Activated naive CD8-positive, alpha-beta T cell treated with anti-CD3 and anti-CD28 coated beads, Interleukin-2, amount 50 U/mL, for 24 hours (primary cell): ENCODE data around the gene DENND4C.
"Not testable (repeated sequence)": the region's sequence is repeated elsewhere in the genome, so short reads cannot be mapped to it uniquely, and the experiment has no call there.

Experiments
- ATAC-seq: fragments of 150-1000 bp; cut with Tn5 transposase; one replicate; pipeline ENCODE4 v1.10.0; 2021
- DNase-seq: peaks from one replicate; pipeline ENCODE4 v3.0.0; 2021
- H3K27ac Mint-ChIP-seq: one replicate; pipeline ENCODE4 v1.8.0; 2021; ENCODE audit warnings: mild to moderate bottlenecking, mixed read lengths
- H3K27me3 Mint-ChIP-seq: one replicate; pipeline ENCODE4 v1.8.0; 2021; ENCODE audit warnings: mixed read lengths
- H3K36me3 Mint-ChIP-seq: one replicate; pipeline ENCODE4 v1.8.0; 2021; ENCODE audit warnings: low read depth, mixed read lengths
- H3K4me1 Mint-ChIP-seq: one replicate; pipeline ENCODE4 v1.8.0; 2021; ENCODE audit warnings: mixed read lengths
- H3K4me3 Mint-ChIP-seq: one replicate; pipeline ENCODE4 v1.8.0; 2021; ENCODE audit warnings: mild to moderate bottlenecking, moderate library complexity, mixed read lengths
- H3K9me3 Mint-ChIP-seq: one replicate; pipeline ENCODE4 v1.8.0; 2021; ENCODE audit warnings: mixed read lengths

Gene DENND4C

DNA sequence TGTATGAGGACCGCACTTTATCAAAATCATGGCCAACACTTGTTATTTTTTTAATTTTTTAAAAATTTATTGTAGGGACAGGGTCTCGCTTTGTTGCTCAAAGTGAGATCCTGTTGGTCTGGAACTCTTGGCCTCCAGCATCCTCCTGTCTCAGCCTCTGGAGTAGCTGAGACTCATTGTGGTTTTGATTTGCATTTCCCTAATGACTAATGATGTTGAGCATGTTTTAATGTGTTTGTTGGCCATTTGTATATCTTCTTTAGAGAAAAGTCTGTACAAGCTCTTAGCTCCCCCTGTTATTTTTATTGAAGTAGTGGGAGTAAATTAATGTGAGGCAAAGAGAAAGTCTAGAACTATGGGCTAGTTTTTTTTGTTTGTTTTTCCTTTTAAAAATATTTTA lies 151.2 kb downstream of the DENND4C start:
- Mint-ChIP-seq H3K36me3 (peaks cover 38% of the 10 kb centered on the region), H3K9me3 (no peaks in the 10 kb centered on the region), H3K27me3 (no peaks in the 10 kb centered on the region), H3K27ac (no peak overlapping the region), H3K4me1 (peaks cover 31% of the 10 kb centered on the region), H3K4me3 (peak overlapping the region; percentile 99)
- DNase-seq (no peak), ATAC-seq (no peak)

DNA sequence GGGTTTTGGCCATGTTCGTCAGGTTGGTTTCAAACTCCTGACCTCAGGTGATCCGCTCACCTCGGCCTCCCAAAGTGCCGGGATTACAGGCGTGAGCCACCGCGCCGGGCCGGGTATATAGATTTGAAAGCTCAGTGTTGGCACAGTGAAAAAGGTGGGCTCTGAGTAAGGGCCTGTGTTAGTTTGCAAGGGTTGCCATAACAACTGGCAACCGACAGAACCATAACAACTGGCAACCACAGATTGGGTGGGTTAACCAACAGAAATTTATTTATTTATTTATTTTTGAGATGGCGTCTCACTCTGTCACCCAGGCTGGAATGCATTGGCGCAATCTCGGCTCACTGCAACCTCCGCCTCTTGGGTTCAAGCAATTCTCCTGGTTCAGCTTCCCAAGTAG lies 154.7 kb downstream of the DENND4C start:
- H3K36me3 Mint-ChIP-seq, H3K27ac Mint-ChIP-seq, ATAC-seq, H3K27me3 Mint-ChIP-seq, DNase-seq, H3K4me3 Mint-ChIP-seq, H3K9me3 Mint-ChIP-seq: not testable (repeated sequence)
- peaks cover 14% of the 10 kb centered on the region for H3K4me1 Mint-ChIP-seq

DNA sequence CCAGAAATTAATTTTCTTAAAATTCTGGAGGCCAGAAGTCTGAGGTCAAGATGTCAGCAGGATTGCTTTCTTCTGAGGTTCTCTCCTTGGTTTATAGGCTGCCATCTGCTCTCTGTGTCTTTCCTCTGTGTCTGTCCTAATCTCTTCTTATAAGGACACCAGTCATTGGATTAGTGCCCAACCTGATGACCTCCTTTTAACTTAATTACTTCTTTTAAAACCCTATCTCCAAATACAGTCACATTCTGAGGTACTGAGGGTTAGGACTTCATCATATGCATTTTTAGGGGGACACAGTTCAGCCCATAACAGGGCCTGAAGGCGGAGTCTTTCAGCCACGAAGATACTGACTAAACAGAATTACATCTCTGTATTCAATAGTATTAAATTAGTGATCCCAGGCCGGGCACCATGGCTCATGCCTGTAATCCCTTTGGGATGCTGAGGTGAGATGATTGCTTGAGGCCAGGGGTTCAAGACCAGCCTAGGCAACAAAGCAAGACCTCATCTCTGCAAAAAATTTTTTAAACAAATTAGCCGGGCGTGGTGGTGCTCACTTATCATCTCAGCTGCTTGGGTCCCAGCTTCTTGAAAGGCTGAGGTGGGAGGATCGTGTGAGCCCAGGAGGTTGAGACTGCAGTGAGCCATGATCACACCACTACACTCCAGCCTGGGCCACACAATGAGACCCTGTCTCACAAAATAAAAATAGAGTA lies 155.5 kb downstream of the DENND4C start:
- ATAC-seq, result no peak
- no peak for DNase-seq
- Mint-ChIP-seq H3K27me3 (peaks cover 4% of the 10 kb centered on the region), H3K4me3 (no peak overlapping the region), H3K27ac (no peak overlapping the region), H3K9me3 (peaks cover 4% of the 10 kb centered on the region), H3K4me1 (peaks cover 11% of the 10 kb centered on the region), H3K36me3 (peaks cover 2% of the 10 kb centered on the region)

DNA sequence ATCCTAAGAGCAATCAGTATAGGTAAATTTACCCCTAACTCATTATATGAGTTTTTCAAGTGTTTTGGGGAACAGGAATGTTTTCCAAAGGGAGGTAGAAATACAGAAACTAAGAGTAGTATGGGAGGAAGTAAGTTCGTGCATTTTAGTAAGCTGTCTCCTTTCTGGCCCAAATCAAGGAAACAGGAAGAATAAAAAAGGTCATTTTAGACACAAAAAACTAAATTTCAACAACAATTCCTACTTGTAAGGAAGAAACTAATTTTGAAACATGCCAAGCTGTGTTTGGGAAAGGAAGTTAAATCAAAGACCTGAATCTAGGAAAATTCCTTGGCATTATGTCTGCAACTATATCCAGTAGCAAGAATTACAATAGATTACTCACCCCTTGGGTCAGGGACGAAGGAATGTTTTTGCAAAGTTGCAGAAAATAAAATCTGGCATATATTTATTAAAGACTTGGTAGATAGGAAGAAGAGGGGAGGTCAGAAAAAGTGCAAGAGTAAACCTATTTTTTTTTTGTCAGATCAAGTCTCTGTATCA lies 156.1 kb downstream of the DENND4C start:
- no peak for DNase-seq
- Mint-ChIP-seq H3K27ac (no peak overlapping the region), H3K36me3 (no peaks in the 10 kb centered on the region)

DNA sequence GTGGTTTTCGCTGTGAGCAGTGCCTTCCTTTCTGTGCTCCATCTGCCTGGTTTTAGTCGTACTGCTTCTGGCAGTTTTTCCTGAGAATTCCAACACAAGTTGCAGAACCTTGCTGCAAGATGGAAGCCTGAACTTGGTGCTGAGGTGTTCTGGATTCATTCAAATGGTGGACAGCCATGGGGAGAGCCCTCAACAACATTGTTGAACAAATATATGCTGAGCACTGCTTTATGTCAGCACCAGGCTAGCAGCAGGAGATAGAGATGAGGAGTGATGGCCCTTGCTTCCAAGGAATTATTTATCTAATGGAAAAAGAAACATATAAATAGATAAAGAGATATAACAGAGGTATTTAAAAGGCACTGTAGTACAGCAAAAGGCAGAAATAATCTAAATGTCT lies 156.8 kb downstream of the DENND4C start:
- Mint-ChIP-seq H3K9me3 (peaks cover 4% of the 10 kb centered on the region), H3K4me1 (peaks cover under 1% of the 10 kb centered on the region), H3K27me3 (peaks cover 4% of the 10 kb centered on the region), H3K4me3 (no peak overlapping the region), H3K27ac (no peak overlapping the region), H3K36me3 (peaks cover 2% of the 10 kb centered on the region)
- DNase-seq, result no peak
- no peak for ATAC-seq

More for the DNA sequence above, 156.1 kb downstream of the DENND4C start:
- Mint-ChIP-seq H3K4me1 (peaks cover 6% of the 10 kb centered on the region), H3K27me3 (peaks cover 4% of the 10 kb centered on the region), H3K4me3 (no peak overlapping the region), H3K9me3 (peaks cover 4% of the 10 kb centered on the region)
- ATAC-seq, result no peak

DNA sequence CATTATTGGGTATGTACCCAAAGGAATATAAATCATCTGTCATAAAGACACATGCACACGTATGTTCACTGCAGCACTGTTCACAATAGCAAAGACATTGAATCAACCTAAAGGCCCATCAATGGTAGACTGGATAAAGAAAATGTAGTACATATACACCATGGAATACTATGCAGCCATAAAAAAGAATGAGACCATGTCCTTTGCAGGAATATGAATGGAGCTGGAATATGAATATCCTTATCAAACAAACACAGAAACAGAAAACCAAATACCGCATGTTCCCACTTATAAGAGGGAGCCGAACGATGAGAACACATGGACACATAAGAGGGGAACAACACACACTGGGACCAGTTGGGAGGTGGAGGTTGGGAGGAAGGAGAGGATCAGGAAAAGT lies 159.0 kb downstream of the DENND4C start:
- not testable (repeated sequence) for H3K27ac Mint-ChIP-seq, H3K27me3 Mint-ChIP-seq, ATAC-seq, H3K9me3 Mint-ChIP-seq, H3K4me3 Mint-ChIP-seq, H3K4me1 Mint-ChIP-seq, H3K36me3 Mint-ChIP-seq, DNase-seq

DNA sequence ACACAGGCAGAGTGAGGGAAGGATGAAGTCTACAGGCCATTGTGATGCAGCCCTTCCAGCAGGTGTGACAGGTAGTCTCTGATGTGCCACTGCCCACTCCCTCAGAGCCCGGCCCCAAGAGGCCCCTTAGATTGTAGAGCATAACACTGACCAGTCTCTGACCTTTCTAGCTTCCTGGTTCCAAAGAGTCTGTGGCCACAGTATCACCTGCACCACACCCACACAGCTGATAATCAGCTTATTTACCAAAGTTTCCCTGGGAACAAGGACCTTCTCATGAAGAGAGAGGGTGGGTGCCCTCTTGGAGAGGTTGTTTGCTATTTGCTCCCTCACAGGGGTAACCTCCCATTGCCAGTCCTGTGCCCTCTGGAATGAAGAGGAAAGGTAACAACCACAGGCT lies 167.4 kb downstream of the DENND4C start:
- H3K36me3 Mint-ChIP-seq, result no peaks in the 10 kb centered on the region
- no peak overlapping the region for H3K27ac Mint-ChIP-seq
- H3K4me1 Mint-ChIP-seq, result no peaks in the 10 kb centered on the region
- H3K4me3 Mint-ChIP-seq, result no peak overlapping the region
- DNase-seq, result no peak
- ATAC-seq, result no peak
- H3K9me3 Mint-ChIP-seq, result no peaks in the 10 kb centered on the region
- no peaks in the 10 kb centered on the region for H3K27me3 Mint-ChIP-seq

DNA sequence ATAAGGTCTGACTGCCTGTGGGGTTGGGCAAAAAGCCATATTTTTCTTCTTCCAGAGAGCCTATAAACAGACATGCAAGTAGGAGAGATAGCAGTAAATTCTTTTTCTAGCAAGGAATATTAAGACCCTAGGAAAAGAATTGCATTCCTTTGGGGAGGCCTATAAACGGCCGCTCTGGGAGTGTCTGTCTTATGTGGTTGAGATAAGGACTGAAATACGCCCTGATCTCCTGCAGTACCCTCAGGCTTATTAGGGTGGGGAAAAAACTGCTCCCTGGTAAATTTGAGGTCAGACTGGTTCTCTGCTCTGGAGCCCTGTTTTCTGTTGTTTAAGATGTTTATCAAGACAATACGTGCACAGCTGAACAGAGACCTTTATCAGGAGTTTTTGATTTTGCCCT lies 172.7 kb downstream of the DENND4C start:
- ATAC-seq, DNase-seq, H3K9me3 Mint-ChIP-seq, H3K27ac Mint-ChIP-seq, H3K27me3 Mint-ChIP-seq, H3K4me3 Mint-ChIP-seq, H3K36me3 Mint-ChIP-seq, H3K4me1 Mint-ChIP-seq: not testable (repeated sequence)

DNA sequence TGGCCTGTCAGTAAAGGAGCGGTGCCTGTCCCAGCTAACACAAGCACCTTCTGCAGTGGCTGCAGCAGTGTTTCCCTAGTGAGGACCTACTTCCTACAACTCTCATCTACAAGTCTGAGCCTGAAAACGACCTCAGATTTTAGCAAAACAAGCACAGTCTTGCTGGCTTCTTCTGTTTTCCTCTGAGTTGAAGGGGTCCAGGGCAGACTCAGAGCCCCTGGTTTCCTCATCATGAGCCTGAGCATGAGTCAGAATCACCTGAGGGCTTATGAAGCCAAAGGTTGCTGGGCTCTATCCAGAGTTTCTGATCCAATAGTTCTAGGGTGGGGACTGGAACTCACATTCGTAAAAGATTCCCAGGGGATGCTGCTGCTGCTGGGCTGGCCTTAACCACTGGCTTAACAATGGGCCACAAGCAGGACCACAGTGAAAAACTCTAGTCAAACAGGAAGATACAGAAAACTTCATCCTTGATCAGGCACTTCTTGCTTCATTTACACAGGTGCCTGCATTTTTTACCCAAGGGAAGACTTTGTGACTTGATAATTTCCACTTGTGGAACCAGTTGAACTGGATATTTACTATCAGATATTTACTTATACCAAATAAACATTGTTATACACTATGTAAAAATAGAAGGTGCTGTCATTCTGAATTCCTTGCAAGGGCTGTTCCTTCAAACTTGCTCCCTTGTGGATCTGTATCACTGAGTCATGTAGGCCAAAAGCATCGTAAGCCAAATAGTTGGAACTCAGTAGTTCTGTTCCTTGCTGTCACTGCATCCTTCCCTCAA lies 174.0 kb downstream of the DENND4C start:
- DNase-seq, result no peak
- no peak overlapping the region for H3K4me3 Mint-ChIP-seq
- H3K36me3 Mint-ChIP-seq, result no peaks in the 10 kb centered on the region
- peaks cover 6% of the 10 kb centered on the region for H3K4me1 Mint-ChIP-seq
- H3K27me3 Mint-ChIP-seq, result no peaks in the 10 kb centered on the region
- no peak overlapping the region for H3K27ac Mint-ChIP-seq
- no peaks in the 10 kb centered on the region for H3K9me3 Mint-ChIP-seq
- no peak for ATAC-seq

DNA sequence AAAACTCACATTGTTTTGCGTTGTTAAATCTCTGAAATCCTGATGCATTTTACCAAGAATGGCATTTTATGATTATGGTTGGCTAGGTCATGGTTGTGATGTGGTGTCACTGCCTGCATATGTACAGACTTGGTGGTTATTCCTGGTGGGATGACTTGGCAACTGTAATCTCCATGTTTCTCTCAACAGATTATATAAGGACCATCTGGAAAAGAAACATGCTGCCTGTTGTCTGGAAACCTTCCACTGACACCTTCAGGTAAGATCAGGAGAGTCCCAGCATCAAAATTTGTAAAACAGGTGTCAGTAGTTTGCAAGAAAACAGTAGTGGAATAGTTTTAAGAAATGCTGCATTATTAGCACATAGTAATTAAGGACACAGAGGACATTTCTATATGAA lies 175.3 kb downstream of the DENND4C start:
- peaks cover 14% of the 10 kb centered on the region for H3K4me1 Mint-ChIP-seq
- H3K36me3 Mint-ChIP-seq, result no peaks in the 10 kb centered on the region
- H3K27me3 Mint-ChIP-seq, result no peaks in the 10 kb centered on the region
- no peak overlapping the region for H3K4me3 Mint-ChIP-seq
- ATAC-seq, result no peak
- no peak overlapping the region for H3K27ac Mint-ChIP-seq
- no peaks in the 10 kb centered on the region for H3K9me3 Mint-ChIP-seq
- no peak for DNase-seq

DNA sequence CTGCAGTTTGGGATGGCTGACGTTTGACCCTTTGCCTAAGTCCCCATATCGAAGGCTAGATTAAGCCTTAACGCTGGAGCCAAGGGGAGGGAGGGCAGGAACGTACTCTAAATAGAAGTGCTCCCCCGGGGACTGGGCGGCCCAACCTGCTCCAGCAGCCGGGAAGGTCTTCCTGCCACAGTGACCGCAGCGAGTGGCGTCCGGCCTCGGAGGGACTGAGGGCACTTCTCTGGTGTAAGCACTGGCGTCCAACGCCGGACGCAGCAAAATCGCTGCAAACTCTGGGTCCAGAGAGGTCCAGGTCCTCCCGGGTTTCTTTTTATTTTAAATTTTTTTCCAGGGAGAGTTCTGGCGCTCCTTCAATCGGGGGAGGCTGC lies 177.8 kb downstream of the DENND4C start:
- ATAC-seq, result peak; percentile 20
- Mint-ChIP-seq H3K4me1 (peaks cover 14% of the 10 kb centered on the region), H3K36me3 (no peaks in the 10 kb centered on the region), H3K4me3 (peak overlapping the region; percentile 94), H3K27me3 (no peaks in the 10 kb centered on the region), H3K9me3 (no peaks in the 10 kb centered on the region), H3K27ac (no peak overlapping the region)
- no peak for DNase-seq

DNA sequence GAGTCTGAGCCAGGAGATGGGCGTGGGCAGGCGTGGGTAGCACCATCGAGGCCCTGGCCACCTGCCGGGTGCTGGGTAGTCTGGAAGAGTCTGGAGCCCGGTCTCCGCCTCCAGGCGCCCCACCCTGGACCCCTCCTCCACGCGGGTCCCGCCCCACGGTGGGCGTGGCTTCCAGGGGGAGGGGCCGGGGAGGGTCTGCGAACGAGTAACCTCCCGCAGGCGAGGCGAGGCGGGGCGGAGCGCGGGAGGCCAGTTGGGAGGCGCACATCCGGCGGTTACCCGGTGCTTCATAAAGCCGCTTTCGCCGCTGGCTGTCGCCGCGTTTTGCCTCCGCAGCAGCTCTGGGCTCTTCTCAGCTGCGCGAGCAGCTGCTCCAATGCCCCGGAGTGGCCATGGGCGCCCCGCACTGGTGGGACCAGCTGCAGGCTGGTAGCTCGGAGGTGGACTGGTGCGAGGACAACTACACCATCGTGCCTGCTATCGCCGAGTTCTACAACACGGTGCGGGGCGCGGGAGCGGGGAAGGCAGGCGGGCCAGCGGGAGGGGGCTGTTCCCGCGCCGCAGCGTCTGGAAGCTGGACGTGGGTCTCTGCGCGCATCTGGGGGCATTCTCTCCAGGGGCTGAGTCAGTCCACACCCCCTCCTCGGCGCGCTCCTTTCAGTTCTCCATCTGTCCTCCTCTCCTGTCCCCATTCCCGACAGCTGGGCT lies 178.4 kb downstream of the DENND4C start, which contains the start of gene ACER2:
Gene ACER2, plus strand, starts transcription at position 317 of the 708 bp plus-strand sequence. Its CDS starts 76 bp downstream, at position 393.
- Mint-ChIP-seq H3K27me3 (no peaks in the 10 kb centered on the region), H3K36me3 (no peaks in the 10 kb centered on the region)

DNA sequence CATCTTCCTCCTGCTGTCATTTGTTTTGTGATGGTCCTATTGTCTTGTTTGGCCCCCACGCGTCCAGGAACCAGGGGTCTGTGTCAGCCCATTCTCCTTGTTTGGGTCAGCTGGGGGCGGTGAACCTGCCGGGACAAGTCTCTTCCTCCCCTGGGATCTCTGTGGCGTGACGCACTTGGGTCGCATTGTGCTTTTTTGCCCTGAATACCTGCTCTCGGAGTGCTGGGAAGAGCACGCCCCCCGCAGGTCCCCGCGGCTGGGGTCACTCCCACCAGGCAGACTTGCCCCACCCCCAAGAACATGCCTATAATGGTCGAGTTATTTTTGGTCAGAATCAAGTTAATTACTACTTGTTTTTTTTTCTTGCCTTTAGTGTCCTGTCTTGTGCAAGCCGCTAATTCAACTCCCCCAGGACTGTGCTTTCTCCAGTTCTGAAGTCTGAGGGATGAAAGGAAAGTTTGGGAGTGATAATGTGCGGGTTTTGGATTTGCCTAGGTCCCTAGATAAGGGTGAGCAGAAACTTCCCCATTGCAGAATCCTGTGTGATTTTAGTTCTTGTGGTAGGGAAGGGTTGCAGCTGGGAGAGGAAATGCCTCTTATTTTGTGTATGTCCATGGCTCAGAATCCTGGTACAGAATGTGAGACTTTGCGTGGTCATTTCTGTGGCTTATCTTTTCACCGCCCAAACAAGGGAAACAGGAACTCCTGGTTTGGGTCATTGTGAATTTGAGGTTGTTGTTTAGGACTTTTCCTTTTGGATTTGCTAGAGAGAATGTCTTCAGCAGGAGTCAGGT lies 179.1 kb downstream of the DENND4C start:
- Mint-ChIP-seq H3K27ac (peak overlapping the region; percentile 81), H3K4me3 (peak overlapping the region; percentile 94), H3K4me1 (peaks cover 14% of the 10 kb centered on the region), H3K36me3 (no peaks in the 10 kb centered on the region), H3K27me3 (no peaks in the 10 kb centered on the region), H3K9me3 (no peaks in the 10 kb centered on the region)
- ATAC-seq (no peak), DNase-seq (peak; percentile 19)

More for the DNA sequence above, 178.4 kb downstream of the DENND4C start, which contains the start of gene ACER2:
- Mint-ChIP-seq H3K4me1 (peaks cover 14% of the 10 kb centered on the region), H3K4me3 (peak within 1 kb of the TSS; percentile 94), H3K27ac (peak within 1 kb of the TSS; percentile 81), H3K9me3 (no peaks in the 10 kb centered on the region)
- ATAC-seq (peak; percentile 93), DNase-seq (peak; percentile 96)

DNA sequence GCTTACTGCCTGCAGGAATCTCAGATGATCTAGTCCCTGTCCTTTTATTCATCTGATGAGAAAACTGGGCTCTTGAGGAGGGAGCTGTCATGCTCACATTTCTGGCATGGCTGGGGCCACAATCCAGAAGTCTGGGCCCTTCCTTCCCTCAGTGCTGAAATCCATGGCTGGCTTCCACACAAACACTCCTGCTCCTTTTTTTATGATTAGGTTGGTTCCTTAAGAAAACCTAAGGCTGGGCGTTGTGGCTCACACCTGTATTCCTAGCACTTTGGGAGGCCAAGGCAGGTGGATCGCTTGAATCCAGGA lies 179.7 kb downstream of the DENND4C start:
- Mint-ChIP-seq H3K4me1 (peaks cover 14% of the 10 kb centered on the region), H3K27me3 (no peaks in the 10 kb centered on the region), H3K36me3 (no peaks in the 10 kb centered on the region), H3K4me3 (peak overlapping the region; percentile 94), H3K9me3 (no peaks in the 10 kb centered on the region), H3K27ac (peak overlapping the region; percentile 81)
- DNase-seq (no peak), ATAC-seq (no peak)
